ENCODE results near the gene SLC36A2.

GRCh38 chr5:151348789-151349188, 1.4 kb upstream of the SLC36A2 start:
- no peak for TF ChIP-seq POLR2A (IDR thresholded peaks at IDR 0.05; ENCODE audit: low read depth, low read length)
- no peak for TF ChIP-seq TAF1 (IDR thresholded peaks at IDR 0.05; ENCODE audit: borderline replicate concordance, low read depth, low read length)
- TF ChIP-seq POLR2AphosphoS5 (IDR thresholded peaks at IDR 0.05; ENCODE audit: low read depth, low read length), result no peak
